GM23248 (cell line): ENCODE data around the gene EML6.

ENCODE experiments used
- EZH2 ChIP-seq: fragments of 200-600 bp; sonication (generic); IDR thresholded peaks from 2 replicates; pipeline ENCODE4 v1.6.1; 2018; ENCODE audit warnings: antibody characterized with exemption, mild to moderate bottlenecking; ENCODE audit not compliant: insufficient read depth, poor library complexity, severe bottlenecking
- EZH2phosphoT487 ChIP-seq: fragments of 200-600 bp; sonication (generic); IDR thresholded peaks from 2 replicates; pipeline ENCODE4 v1.6.1; 2018; ENCODE audit warnings: antibody characterized with exemption, moderate library complexity, mild to moderate bottlenecking, low read depth; ENCODE audit not compliant: insufficient read depth

DNA sequence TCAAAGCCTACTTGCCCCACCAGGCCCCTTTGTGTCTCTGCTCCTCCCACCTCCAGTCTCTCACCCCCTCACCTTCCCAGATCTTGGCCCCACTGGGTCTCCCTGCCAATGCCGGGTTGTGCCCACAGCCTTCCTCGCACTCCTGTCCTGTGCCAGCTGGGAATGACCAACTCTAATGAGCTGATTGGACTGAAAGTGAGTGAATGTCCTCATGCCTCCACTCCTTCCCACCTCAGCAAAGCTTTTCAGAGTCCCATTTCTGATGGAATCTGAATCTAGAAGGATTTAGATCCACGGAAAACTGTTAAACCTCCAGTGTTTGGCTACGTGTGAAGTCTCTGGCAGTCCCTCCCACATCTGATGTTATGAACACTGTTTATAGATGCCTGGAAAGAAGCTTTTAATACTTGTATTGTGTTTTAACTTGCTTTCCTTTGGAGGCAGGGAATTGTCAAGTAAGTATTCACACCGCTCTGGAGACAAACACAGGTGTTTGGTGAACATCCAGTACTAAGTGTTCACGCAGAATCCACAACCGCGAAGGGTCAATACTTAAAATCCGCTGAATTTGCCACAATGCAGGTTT, 222.9 kb downstream of the EML6 start:
- TF ChIP-seq EZH2 (no peak), EZH2phosphoT487 (no peak)
